ENCODE measurements around the gene SMC4. TPM values are rescaled to one million over a fixed set of nuclear protein-coding genes. Genes with fewer than 3 reads are reported as not detected.

Gene SMC4
- total RNA-seq, 2 experiments from 2014 or later = 176 to 216 TPM

DNA sequence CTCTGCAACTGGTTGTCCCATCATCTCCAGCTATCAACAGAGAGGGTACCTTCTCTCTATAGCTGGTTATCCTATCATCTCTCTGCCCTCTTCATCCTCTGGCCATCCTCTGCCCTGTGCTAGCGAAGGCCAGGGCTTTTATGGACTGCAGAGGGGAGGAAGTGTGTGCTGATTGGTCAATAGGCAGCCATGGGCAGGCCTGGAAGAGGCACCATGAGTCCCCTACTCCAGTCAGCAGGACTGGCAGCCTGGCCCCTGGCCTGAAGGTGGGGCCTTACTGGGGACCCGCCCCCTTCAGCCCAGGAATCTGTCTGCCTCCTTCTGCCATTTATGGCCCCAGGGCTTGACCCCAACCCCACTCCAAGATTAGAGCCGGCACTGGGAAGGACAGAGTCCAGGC, 60.6 kb downstream of the SMC4 start:
- intact Hi-C loops (cut with DNase I, micrococcal nuclease) = no loop called here
- ATAC-seq (no peak), DNase-seq (no peak)
- Mint-ChIP-seq H3K27me3 (peaks cover 3% of the 10 kb centered on the region), H3K27ac (no peak overlapping the region), H3K36me3 (ENCODE audit: low read depth) (no peaks in the 10 kb centered on the region), H3K4me3 (no peak overlapping the region), H3K4me1 (no peaks in the 10 kb centered on the region), H3K9me3 (ENCODE audit: low read depth) (no peaks in the 10 kb centered on the region)
- ChIA-PET CTCF (interaction anchor here (0.6 to 1.6 kb wide), 2 partner anchors 20 to 27 kb away, joined by 3 to 4 read pairs; no protein-coding TSS in a partner anchor), POLR2A (no interaction called here)

DNA sequence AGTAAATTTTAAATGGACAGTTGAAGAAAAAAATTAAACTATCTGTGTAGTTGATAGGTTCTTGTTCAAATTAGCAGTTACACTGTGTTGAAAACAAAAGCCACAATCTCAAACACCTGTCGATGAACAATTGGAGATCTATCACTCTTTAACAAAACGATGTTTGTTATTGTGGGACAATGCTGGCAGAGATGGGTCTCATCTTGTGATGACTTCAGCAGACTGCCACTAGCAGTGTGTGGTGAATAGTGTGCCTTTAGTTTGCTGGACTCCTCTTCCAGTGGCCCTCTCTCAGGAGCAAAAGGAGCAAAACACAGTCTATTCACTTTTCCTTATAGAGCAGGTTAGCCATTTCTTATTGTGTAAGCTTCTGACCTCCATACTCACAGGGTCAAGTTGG, 64.9 kb downstream of the SMC4 start:
- H3K4me1 Mint-ChIP-seq = no peaks in the 10 kb centered on the region
- intact Hi-C loops (cut with DNase I, micrococcal nuclease) = no loop called here
- peaks cover 6% of the 10 kb centered on the region for H3K27me3 Mint-ChIP-seq
- H3K36me3 Mint-ChIP-seq (ENCODE audit: low read depth) = no peaks in the 10 kb centered on the region
- ATAC-seq = no peak
- no peak overlapping the region for H3K4me3 Mint-ChIP-seq
- ChIA-PET CTCF (no interaction called here), POLR2A (interaction anchor here (0.6 kb wide), 1 partner anchor 66 kb away, joined by 3 read pairs; no protein-coding TSS in a partner anchor)
- H3K27ac Mint-ChIP-seq = no peak overlapping the region
- no peak for DNase-seq
- peaks cover 6% of the 10 kb centered on the region for H3K9me3 Mint-ChIP-seq (ENCODE audit: low read depth)

DNA sequence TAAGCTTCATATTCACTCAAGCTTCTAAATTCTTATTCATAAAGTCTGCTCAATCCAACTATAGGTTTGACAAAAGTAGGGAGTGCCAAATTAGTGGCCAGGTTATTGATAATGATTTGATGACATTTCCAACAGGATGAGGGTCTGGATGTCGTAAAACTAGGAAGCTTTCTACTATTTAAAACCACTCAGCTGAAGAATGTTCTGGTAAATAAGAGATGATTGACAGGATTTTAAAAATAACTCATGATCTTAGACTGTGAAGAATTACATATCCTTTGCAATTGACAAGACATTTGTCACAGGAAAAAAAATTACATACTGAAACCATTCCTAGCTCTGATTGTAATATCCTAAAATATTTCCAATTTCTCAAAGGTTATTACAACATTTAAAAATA, 65.5 kb downstream of the SMC4 start:
- DNase-seq (no peak), ATAC-seq (no peak)
- H3K4me1 Mint-ChIP-seq = no peaks in the 10 kb centered on the region
- CTCF ChIA-PET = interaction anchor here (0.6 kb wide), 1 partner anchor 91 kb away, joined by 3 read pairs; no protein-coding TSS in a partner anchor
- intact Hi-C loops (cut with DNase I, micrococcal nuclease) = no loop called here
- no peak overlapping the region for H3K4me3 Mint-ChIP-seq
- H3K27me3 Mint-ChIP-seq = peaks cover 6% of the 10 kb centered on the region
- POLR2A ChIA-PET = interaction anchor here (0.6 kb wide), 1 partner anchor 65 kb away, joined by 3 read pairs; no protein-coding TSS in a partner anchor
- H3K36me3 Mint-ChIP-seq (ENCODE audit: low read depth) = peaks cover 2% of the 10 kb centered on the region
- no peak overlapping the region for H3K27ac Mint-ChIP-seq
- peaks cover 12% of the 10 kb centered on the region for H3K9me3 Mint-ChIP-seq (ENCODE audit: low read depth)

DNA sequence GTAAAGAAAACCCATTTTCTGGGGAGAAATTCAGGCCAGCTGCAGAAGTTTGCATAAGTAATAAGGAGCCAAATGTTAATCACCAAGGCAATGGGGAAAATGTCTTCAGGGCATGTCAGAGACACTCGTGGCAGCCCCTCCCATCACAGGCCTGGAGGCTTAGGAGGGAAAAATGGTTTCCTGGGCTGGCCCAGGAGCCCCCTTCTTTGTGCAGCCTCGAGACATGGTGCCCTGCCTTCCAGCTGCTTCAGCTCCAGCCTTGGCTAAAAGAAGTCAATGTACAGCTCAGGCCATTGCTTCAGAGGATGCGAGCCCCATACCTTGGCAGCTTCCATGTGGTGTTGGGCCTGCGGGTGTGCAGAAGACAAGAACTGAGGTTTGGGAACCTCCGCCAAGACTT, 70.7 kb downstream of the SMC4 start:
- no peak for ATAC-seq
- Mint-ChIP-seq H3K4me1 (no peaks in the 10 kb centered on the region), H3K4me3 (no peak overlapping the region), H3K27me3 (peaks cover 11% of the 10 kb centered on the region), H3K27ac (no peak overlapping the region), H3K9me3 (ENCODE audit: low read depth) (peaks cover 21% of the 10 kb centered on the region), H3K36me3 (ENCODE audit: low read depth) (peaks cover 2% of the 10 kb centered on the region)
- intact Hi-C loops (cut with DNase I, micrococcal nuclease) = no loop called here
- POLR2A ChIA-PET = no interaction called here
- CTCF ChIA-PET = interaction anchor here (1.2 kb wide), 1 partner anchor 25 kb away, joined by 3 read pairs; no protein-coding TSS in a partner anchor
- DNase-seq = no peak

DNA sequence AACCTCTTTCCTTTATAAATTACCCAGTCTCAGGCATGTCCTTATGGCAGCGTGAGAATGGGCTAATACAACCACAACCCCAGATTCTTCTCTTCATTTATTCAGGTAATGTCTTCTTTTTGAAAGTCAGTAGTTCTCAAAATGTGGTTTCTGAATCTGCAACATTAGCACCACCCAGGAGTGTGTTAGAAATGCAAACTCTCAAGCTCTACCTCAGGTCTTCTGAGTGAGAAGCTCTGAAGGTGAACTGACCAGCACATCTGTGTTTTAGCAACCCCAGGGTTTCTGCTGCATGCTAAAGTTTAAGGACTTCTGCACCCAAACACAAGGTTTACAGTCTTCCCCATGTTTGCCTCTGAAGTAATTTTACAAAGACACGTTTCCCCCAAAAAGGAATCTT, 72.4 kb downstream of the SMC4 start:
- Mint-ChIP-seq H3K9me3 (ENCODE audit: low read depth) (peaks cover 21% of the 10 kb centered on the region), H3K27ac (no peak overlapping the region), H3K36me3 (ENCODE audit: low read depth) (peaks cover 2% of the 10 kb centered on the region), H3K4me3 (no peak overlapping the region), H3K27me3 (peaks cover 10% of the 10 kb centered on the region), H3K4me1 (no peaks in the 10 kb centered on the region)
- intact Hi-C loops (cut with DNase I, micrococcal nuclease) = no loop called here
- POLR2A ChIA-PET = no interaction called here
- no peak for ATAC-seq
- CTCF ChIA-PET = no interaction called here
- no peak for DNase-seq

DNA sequence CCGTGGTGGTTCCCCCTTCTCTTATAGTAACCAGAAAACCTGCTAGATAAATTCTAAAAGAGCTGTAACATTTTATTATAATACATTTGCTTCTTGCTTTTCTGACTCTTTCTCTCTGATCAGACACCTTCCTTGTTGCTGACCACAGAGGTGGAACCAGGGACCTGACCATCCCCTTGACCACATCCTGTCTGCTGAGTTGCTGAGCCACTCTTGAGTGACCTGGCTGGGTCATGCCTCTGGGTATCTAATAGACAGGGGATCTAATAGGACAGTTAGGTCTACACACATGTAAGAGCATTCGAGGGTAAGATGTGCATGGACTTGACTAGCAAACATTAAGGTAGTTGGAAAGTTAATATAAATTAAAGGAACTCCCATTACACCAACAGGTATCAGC, 72.9 kb downstream of the SMC4 start:
- peaks cover 21% of the 10 kb centered on the region for H3K9me3 Mint-ChIP-seq (ENCODE audit: low read depth)
- H3K27ac Mint-ChIP-seq = no peak overlapping the region
- CTCF ChIA-PET = no interaction called here
- POLR2A ChIA-PET = no interaction called here
- intact Hi-C loops (cut with DNase I, micrococcal nuclease) = no loop called here
- DNase-seq = no peak
- peaks cover 2% of the 10 kb centered on the region for H3K36me3 Mint-ChIP-seq (ENCODE audit: low read depth)
- no peak overlapping the region for H3K4me3 Mint-ChIP-seq
- H3K4me1 Mint-ChIP-seq = no peaks in the 10 kb centered on the region
- peaks cover 8% of the 10 kb centered on the region for H3K27me3 Mint-ChIP-seq
- no peak for ATAC-seq

DNA sequence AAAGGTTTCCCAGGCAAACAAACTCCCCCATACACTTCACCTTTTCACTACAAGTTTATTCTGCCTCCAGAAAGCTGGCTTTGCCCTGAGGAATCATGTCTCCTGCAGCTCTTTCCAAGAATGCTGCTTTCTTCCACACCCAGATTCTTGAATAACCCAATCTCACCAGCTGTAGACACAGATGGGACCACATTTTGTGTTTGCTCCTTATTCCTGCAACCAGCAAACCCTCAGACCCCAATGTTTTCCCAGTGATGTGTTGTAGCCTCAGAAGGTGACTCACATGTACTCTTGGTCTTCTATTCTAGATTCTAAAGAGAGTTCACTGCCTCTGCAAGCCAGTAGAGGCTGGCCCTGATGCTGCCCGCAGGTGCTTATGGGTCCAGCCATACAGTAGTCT, 73.8 kb downstream of the SMC4 start:
- Mint-ChIP-seq H3K27ac (no peak overlapping the region), H3K27me3 (peaks cover 8% of the 10 kb centered on the region), H3K36me3 (ENCODE audit: low read depth) (peaks cover 2% of the 10 kb centered on the region), H3K4me3 (no peak overlapping the region), H3K4me1 (no peaks in the 10 kb centered on the region), H3K9me3 (ENCODE audit: low read depth) (peaks cover 21% of the 10 kb centered on the region)
- CTCF ChIA-PET = no interaction called here
- POLR2A ChIA-PET = no interaction called here
- ATAC-seq (no peak), DNase-seq (no peak)
- intact Hi-C loops (cut with DNase I, micrococcal nuclease) = no loop called here

DNA sequence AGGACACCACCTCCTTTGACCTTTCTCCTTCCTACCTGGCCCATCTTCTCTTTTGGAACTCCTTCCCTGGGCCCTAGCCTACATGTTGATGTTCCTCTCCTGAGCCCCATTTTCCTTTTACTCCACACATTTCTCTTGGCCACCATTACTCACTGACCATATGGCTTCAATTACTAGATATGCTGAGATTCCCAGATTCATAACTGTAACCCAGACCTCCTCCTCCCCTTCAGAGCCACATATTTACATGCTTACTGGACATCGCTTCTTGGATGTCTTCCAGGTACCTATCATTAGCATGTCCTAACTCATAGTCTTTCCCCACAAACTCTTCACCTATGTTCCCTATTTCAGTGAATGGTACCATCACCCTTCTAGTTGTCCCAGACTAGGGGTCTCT, 74.5 kb downstream of the SMC4 start:
- Mint-ChIP-seq H3K27me3 (peaks cover 8% of the 10 kb centered on the region), H3K4me1 (no peaks in the 10 kb centered on the region), H3K9me3 (ENCODE audit: low read depth) (peaks cover 18% of the 10 kb centered on the region), H3K4me3 (no peak overlapping the region), H3K27ac (no peak overlapping the region), H3K36me3 (ENCODE audit: low read depth) (peaks cover 2% of the 10 kb centered on the region)
- POLR2A ChIA-PET = no interaction called here
- no peak for ATAC-seq
- DNase-seq = no peak
- CTCF ChIA-PET = no interaction called here
- intact Hi-C loops (cut with DNase I, micrococcal nuclease) = no loop called here

DNA sequence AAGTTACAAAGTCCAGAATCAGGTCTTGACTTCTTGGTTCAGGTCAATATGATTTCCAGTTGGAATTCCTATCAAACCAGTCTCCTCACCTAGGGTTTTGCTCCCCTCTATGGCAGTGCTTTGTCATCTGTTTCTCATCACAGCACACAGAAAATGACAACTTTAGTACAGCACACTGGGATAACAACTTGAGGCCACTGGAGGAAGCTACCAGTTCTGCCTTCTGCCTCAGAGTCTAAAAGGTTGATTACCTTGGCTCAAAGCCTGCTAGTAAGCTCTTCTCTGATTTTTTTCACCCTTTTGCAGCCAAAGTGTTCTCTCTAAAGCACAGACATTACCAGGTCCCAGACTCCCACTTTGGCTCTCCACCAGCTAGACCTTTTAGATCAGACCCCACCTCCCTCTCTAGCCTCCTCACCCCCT, 75.0 kb downstream of the SMC4 start:
- intact Hi-C loops (cut with DNase I, micrococcal nuclease) = no loop called here
- peaks cover 8% of the 10 kb centered on the region for H3K27me3 Mint-ChIP-seq

DNA sequence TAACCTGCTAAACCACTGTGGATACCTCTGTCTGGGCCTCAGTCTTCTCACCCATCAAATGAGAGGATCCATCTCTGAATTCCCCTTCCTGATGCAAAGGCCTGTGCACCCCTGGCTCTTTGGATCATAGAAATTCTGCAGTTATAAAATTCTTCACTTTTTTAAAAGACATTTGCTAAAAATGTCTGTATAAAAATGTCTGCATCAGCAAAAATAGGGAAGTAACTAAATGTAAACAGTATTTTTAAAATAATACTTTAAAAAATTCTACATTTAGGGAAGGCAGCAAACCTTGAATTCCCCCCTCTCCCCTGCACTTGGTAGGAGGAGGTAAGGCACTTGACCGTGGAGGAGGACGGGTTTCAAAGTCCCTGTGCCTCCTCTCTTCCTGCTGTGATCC, 75.7 kb downstream of the SMC4 start:
- DNase-seq (no peak), ATAC-seq (no peak)
- no peaks in the 10 kb centered on the region for H3K4me1 Mint-ChIP-seq
- ChIA-PET CTCF (no interaction called here), POLR2A (no interaction called here)
- peaks cover 9% of the 10 kb centered on the region for H3K9me3 Mint-ChIP-seq (ENCODE audit: low read depth)
- no peak overlapping the region for H3K27ac Mint-ChIP-seq
- intact Hi-C loops (cut with DNase I, micrococcal nuclease) = no loop called here
- peaks cover 8% of the 10 kb centered on the region for H3K27me3 Mint-ChIP-seq
- H3K4me3 Mint-ChIP-seq = no peak overlapping the region
- H3K36me3 Mint-ChIP-seq (ENCODE audit: low read depth) = no peaks in the 10 kb centered on the region

More for the DNA sequence above, 75.0 kb downstream of the SMC4 start:
- H3K4me1 Mint-ChIP-seq = no peaks in the 10 kb centered on the region
- no peak overlapping the region for H3K4me3 Mint-ChIP-seq
- CTCF ChIA-PET = no interaction called here
- POLR2A ChIA-PET = no interaction called here
- DNase-seq (no peak), ATAC-seq (no peak)
- peaks cover 15% of the 10 kb centered on the region for H3K9me3 Mint-ChIP-seq (ENCODE audit: low read depth)
- peaks cover 2% of the 10 kb centered on the region for H3K36me3 Mint-ChIP-seq (ENCODE audit: low read depth)
- H3K27ac Mint-ChIP-seq = no peak overlapping the region

DNA sequence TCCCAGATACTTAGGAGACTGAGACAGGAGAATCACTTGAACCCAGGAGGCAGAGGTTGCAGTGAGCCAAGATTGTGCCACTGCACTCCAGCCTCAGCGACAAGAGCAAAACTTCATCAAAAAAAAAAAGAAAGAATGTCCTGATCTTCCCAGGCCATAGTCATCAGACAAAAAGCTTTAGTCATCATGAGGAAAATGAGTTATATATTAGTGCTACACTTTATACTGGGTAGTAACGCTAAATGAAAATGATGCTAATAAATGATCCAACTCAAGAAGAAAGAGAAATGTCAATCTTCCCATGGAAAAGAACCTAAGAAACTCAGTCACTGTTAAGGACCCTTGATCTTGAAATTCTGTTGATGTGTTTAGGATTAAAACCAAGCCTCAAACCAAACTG, 76.4 kb downstream of the SMC4 start:
- Mint-ChIP-seq H3K4me3 (no peak overlapping the region), H3K27ac (no peak overlapping the region), H3K4me1 (no peaks in the 10 kb centered on the region), H3K9me3 (ENCODE audit: low read depth) (peaks cover 6% of the 10 kb centered on the region), H3K36me3 (ENCODE audit: low read depth) (no peaks in the 10 kb centered on the region), H3K27me3 (peaks cover 8% of the 10 kb centered on the region)
- ATAC-seq = no peak
- intact Hi-C loops (cut with DNase I, micrococcal nuclease) = no loop called here
- ChIA-PET CTCF (interaction anchor here (0.6 to 1.0 kb wide), 2 partner anchors 20 to 250 kb away, joined by 3 read pairs; no protein-coding TSS in a partner anchor), POLR2A (no interaction called here)
- no peak for DNase-seq

DNA sequence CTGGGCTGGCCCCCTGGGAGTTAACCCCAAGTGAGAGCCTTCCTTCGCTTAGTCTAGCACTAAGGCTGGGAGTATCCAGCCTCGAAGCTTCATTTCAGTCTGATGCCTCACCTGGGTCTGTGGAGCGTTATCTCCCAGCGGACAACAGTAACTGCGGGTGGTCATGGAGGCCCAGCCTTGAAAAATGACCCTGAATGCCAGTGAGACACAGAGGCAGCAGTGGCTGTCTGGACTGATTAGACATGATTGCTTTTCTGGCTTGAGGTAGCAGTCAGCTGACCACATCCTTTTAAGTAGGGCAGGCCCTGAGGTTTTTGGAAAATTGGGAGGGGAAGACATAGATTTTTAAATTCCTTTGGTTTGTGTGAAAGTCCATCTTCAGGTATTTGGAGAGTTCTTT, 78.3 kb downstream of the SMC4 start:
- Mint-ChIP-seq H3K36me3 (ENCODE audit: low read depth) (no peaks in the 10 kb centered on the region), H3K4me3 (no peak overlapping the region), H3K4me1 (no peaks in the 10 kb centered on the region), H3K27me3 (peaks cover 3% of the 10 kb centered on the region), H3K27ac (no peak overlapping the region), H3K9me3 (ENCODE audit: low read depth) (no peaks in the 10 kb centered on the region)
- ATAC-seq (no peak), DNase-seq (no peak)
- ChIA-PET CTCF (no interaction called here), POLR2A (no interaction called here)
- intact Hi-C loops (cut with DNase I, micrococcal nuclease) = no loop called here

DNA sequence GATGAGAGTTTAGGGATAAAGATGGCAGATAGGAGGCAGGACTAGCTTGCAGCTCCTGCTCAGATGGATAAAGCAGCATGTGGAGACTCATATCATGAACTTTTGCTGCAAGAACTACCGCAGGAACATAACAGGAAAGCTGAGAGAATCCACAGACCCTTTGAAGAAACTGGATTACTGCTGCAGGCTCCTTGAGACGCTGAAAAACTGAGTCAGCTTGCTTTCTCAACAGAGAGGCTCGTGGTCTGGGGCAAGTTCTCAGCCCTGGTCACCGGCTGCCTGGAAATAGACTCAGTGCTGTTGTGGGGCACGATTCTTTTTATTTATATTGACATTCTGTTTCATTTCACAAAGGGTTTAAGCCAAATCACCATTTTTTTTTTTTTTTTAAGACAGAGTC, 78.9 kb downstream of the SMC4 start:
- H3K27me3 Mint-ChIP-seq = peaks cover 3% of the 10 kb centered on the region
- H3K4me3 Mint-ChIP-seq = no peak overlapping the region
- no peaks in the 10 kb centered on the region for H3K36me3 Mint-ChIP-seq (ENCODE audit: low read depth)
- intact Hi-C loops (cut with DNase I, micrococcal nuclease) = no loop called here
- DNase-seq (no peak), ATAC-seq (no peak)
- H3K4me1 Mint-ChIP-seq = no peaks in the 10 kb centered on the region
- ChIA-PET CTCF (no interaction called here), POLR2A (no interaction called here)
- H3K27ac Mint-ChIP-seq = no peak overlapping the region
- H3K9me3 Mint-ChIP-seq (ENCODE audit: low read depth) = no peaks in the 10 kb centered on the region

Measured in activated CD4-positive, alpha-beta T cell treated with anti-CD3 and anti-CD28 coated beads for 36 hours (primary cell).